Ammon's horn (tissue), 1 donor: ENCODE measurements around the gene ZNF428.
"Not testable (repeated sequence)": the region's sequence is repeated elsewhere in the genome, so short reads cannot be mapped to it uniquely, and the experiment has no call there.

ENCODE experiments used
- DNase-seq: peaks from one replicate; pipeline ENCODE4 v3.0.0-alpha.2; 2016; ENCODE audit warnings: low spot score

Gene ZNF428

GRCh38 chr19:43616954-43617353, 2.5 kb downstream of the ZNF428 start:
- DNase-seq: no peak

- DNase-seq: no peak
These were observed 3.1 kb downstream of the ZNF428 start for GRCh38 chr19:43616306-43616705.

- DNase-seq: no peak
These were observed 7.1 kb downstream of the ZNF428 start for GRCh38 chr19:43612374-43612773.

GRCh38 chr19:43611788-43612187, 7.6 kb downstream of the ZNF428 start, which contains the start of gene SRRM5:
Gene SRRM5 (plus strand): TSS chr19:43612088. CDS start chr19:43612122, 34 bp downstream.
- DNase-seq: no peak

- DNase-seq: no peak
These were observed 8.9 kb downstream of the ZNF428 start for GRCh38 chr19:43610493-43610892.

- no peak for DNase-seq
These were observed 9.6 kb downstream of the ZNF428 start for GRCh38 chr19:43609872-43610271.

- DNase-seq: no peak
These were observed 11.9 kb downstream of the ZNF428 start for GRCh38 chr19:43607238-43608205.

GRCh38 chr19:43606569-43607229, 12.7 kb downstream of the ZNF428 start:
- DNase-seq: no peak

GRCh38 chr19:43605875-43606568, 13.4 kb downstream of the ZNF428 start:
- peak; percentile 31 for DNase-seq

GRCh38 chr19:43600326-43600725, 19.1 kb downstream of the ZNF428 start:
- not testable (repeated sequence) for DNase-seq

- peak; percentile 32 for DNase-seq
These were observed 19.7 kb downstream of the ZNF428 start for GRCh38 chr19:43599635-43600295.

- no peak for DNase-seq
These were observed 20.8 kb downstream of the ZNF428 start for GRCh38 chr19:43598445-43599240.

GRCh38 chr19:43597876-43598275, 21.6 kb downstream of the ZNF428 start:
- DNase-seq: no peak

- no peak for DNase-seq
These were observed 22.5 kb downstream of the ZNF428 start for GRCh38 chr19:43596842-43597461.

- peak; percentile 99 for DNase-seq
These were observed 23.2 kb downstream of the ZNF428 start, which contains the start of the genes IRGQ and ZNF576 for GRCh38 chr19:43595999-43596841. Gene IRGQ (minus strand): TSS chr19:43596134. CDS start chr19:43595338, 796 bp downstream. Gene ZNF576 (plus strand): TSS chr19:43596595. CDS start chr19:43597109, 514 bp downstream.

GRCh38 chr19:43595605-43595998, 23.8 kb downstream of the ZNF428 start:
- DNase-seq: no peak

- peak; percentile 55 for DNase-seq
These were observed 24.5 kb downstream of the ZNF428 start for GRCh38 chr19:43594710-43595604.

GRCh38 chr19:43594081-43594697, 25.2 kb downstream of the ZNF428 start:
- DNase-seq: no peak
